CD1c-positive myeloid dendritic cell (primary cell): ENCODE measurements around the gene TEX29.

Source experiments
- DNase-seq: peaks from one replicate; pipeline ENCODE4 v3.0.0-alpha.2; 2016; ENCODE audit errors: extremely low spot score

Gene TEX29

GRCh38 chr13:111341886-111342285, 21.4 kb downstream of the TEX29 start:
- no peak for DNase-seq

GRCh38 chr13:111342721-111343120, 22.3 kb downstream of the TEX29 start:
- no peak for DNase-seq

DNA sequence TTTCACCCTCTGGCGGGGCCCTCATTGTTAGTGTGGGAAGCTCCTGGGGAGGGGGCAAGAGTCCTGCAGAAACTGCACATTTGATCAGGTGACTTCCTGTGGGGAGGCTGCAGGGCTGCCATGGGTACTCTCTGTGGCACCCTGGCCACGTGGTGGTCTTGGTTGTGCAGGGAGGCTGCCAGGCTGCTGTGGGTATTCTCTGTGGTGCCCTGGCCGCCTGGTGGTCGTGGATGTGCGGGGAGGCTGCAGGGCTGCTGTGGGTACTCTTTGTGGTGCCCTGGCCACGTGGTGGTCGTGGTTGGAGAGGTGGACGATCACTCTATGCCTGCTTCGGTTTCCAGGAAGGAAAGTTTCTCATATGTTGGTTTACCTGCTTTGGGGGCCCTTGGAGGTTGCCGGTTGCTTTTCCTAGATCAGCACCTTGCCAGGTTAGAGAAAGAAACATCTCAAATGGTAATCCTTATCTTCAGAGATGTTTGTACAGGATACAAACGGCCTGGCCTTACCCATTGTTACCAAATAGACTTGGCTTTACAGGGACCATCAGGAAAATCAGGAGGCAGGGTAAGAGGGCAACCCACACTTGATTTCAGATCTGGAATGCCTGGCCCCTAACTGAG, 22.9 kb downstream of the TEX29 start:
- DNase-seq: no peak

DNA sequence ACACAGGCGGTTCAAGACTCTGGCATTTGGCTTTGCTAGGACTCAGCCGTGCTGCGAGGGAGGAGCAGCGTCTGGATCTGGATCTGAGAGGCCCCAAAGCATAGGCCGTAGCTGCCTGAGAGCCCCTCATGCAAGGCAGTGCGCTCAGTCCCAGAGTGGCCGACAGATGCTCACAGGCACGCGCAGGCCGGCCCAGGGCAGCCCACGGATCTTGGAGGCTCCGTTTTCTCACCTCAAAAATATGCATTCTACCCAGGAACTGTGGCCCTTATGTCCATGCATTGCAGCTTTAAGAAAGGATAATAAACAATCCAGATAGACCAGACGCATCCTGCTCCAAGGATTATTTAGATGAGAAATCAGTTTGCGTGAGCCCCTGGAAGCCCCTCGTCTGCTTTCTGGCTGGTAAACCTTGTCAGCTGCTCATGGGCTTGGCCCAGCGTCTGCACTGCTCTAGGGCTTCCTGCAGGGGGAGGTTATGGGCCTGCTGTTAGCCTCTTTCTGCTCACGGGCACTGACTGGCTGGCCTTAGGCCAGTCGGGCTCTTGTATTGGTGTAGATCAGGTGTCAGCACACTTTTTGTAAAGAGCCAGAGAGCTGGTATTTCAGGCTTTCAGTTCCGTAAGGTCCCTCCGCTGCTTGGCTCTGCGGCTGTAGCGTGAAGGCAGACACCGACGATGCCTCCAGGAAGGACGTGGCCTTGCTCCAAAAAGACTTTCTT, 24.2 kb downstream of the TEX29 start:
- no peak for DNase-seq

DNA sequence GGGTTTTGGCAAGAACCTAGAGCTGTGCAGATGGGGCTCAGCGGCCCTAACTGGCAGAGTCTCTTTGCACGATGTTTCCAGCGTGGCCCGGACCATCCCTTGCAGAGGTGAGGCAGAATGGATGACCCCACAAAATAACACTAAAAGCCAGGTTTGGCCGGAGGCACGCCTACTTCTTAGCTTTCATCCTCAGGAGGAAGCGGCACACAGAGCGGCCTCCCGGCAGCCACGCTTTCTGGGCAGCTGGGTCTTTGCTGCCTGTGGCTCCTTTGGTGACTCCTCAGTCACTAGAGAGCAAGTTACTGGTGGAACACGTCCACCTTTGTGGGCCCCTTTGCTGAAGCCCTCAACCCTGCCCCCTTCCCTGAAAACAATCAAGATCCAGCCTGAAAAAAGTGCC, 25.2 kb downstream of the TEX29 start:
- no peak for DNase-seq

DNA sequence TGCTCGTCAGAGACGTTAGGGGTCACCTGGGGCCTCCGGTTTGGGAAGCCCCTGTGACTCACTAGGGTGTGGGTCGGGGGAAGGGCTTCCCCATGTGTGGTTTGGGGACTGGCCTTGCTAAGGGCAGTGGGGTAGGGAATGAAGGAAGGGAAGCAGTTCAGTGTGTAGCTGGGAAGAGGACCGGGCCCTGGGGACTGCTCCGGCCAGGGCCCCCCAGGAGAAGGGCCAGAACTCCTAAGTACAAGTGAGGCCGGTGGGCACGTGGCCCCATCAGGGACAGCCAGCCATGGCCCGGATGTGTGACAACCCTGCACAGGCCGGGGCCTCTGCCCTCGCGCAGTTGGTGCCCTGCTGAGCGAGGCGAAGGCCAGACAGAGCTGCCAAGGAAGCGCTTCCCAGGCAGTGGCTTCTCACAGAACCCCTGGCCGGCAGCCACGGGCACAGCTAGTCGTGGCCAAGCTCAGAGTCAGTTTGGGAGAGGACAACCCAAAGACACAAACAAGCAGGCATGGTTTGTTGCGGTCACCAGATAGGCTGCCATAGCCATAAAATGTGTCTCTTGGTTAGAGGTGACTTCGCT, 25.7 kb downstream of the TEX29 start:
- DNase-seq: no peak

DNA sequence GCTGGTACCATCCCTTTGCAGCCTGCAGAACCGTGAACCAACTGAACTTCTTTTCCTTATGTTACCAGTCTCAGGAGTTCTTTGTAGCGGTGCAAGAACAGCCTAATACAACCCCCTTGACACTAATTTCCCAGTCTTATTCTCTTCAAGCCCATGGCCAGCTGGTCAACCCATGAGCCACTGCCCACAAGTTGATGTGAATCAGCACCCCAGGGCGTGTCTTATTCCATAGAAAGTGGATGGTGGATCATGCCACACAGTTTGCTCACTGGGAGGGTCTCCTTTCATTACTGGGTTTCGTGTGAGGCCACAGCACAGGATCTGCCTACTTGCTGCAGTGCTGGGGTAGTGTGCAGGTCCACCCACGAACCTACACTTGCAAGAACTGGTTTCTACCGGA, 27.0 kb downstream of the TEX29 start:
- DNase-seq: no peak

- DNase-seq: no peak
Measured at GRCh38 chr13:111353508-111353907, 33.1 kb downstream of the TEX29 start.

GRCh38 chr13:111354789-111355188, 34.3 kb downstream of the TEX29 start:
- DNase-seq: no peak

GRCh38 chr13:111356795-111357194, 36.4 kb downstream of the TEX29 start:
- DNase-seq: no peak

DNA sequence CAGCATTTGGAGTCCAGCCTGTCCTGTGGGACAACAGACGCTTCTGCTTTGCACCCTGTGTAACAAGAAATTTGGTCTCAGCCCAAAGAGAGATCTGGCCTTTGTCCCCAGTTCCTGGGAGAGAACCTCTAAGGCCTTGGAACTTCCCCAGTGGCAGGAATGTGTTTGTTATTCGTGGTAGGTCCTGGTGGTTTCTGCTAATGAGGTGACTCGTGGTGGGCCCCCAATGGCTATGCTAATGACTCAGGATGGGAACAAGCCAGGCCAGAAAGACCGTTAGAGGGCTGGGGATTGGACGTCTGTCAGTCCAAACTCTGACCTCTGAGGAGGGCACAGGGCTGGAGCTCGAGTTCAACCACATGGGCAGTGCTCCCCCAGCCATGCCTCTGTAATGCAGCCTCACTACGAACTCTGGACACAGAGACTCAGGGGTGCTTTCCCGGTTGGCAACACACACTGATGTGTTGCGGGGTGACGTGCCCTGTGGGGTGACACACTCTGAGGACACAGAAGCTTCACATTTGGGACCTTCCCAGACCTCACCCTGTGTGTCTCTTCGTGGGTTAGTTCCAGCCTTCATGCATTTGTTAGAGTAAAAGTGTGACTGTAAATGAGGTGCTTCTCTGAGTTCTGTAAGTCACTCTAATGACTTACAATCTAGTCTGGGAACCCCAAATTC, 38.9 kb downstream of the TEX29 start:
- no peak for DNase-seq

GRCh38 chr13:111359930-111360329, 39.5 kb downstream of the TEX29 start:
- no peak for DNase-seq

DNA sequence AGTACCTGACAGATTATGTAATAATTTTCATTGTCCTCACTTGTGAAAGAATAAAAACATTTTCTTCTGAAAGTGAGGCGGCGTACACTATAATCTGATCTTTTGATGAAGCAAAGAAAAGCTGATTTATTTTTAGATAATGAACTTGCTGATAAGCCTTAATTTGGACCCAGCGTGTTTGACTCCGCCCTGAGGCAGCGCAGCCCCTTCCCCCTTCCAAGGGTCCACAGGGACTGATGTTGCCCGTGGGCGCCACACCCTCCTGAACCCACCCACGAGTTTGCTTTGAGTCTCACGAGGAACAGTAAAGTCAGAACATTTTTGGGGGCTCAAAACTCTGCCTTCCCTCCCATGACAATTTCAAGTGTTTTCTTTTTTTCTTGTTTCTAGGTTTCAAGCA, 40.0 kb downstream of the TEX29 start:
- no peak for DNase-seq

- DNase-seq: no peak
Measured at GRCh38 chr13:111361046-111361872, 40.8 kb downstream of the TEX29 start.

DNA sequence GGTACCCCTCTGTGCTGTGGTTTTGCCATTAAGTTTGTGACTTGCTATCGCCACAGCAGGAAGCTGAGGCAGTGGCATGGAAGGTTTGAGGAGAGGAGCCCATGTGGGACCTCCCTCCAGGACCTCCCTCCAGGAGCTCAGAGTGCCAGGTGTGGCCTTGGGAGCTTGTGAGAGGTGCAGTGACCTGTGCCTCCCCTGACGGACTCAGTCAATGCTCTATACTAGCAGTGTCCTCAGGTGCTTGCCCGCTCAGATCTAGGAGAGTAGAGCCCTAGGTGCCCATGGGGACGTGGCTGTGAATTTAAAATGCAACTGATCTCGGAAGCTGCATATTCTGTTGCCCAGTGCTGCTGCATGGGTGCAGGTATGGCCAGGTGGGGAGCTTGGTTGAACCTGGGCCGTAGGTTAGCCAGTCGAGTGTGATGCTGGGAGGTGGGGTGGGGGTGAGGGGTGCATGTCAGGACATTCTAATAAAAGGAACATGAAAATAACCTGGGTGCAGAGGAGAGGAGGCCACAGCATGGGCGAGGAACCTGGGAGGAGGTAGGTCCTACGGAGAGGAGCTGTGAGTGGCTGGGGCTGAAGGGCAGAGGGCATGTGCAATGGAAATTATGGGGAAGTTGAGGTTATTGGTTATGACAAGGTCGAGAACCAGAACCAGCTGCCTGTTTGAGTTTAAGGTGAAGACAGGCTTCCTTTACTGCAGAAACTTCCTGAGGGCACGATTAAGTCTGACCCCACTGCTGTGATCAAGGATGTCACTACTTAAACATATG, 41.6 kb downstream of the TEX29 start:
- DNase-seq: no peak

DNA sequence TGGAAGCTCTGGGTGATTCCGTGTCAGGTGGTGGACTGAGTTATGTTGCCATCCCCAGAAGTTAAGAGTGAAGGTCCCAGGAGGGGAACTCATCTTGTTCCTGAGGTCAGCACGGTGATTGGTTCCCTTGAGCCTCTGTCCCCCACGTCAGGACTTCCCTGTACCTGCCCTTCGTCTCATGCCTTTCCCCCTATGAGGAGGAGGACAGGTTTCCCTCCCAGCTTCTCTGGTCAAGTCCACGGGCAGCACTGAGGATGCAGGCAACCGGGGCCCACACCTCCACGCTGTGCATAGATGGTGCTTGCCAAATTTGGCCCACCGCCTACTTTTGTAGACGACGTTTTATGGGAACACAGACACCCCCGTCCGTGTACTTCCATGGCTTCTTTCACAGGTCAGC, 42.7 kb downstream of the TEX29 start:
- no peak for DNase-seq

DNA sequence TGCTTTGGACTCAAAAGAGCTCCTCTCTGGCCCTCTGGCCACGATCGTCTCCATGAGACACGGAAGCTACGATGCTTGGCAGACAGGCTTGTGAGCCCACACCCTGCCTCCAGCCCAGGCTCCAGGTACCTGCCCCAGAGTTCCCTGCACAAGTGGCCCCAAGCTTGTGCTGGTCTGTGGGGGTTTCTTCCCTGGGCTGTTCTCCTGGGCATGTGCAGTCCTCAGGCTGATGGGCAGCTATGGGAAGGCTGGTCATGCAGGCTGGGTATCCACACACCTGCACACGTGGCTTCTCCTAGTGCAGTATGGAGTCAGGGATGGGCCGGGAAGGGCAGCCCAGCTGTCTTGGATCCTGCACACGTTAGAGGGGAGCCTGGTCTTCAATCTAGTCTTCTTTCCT, 43.1 kb downstream of the TEX29 start:
- DNase-seq: no peak

DNA sequence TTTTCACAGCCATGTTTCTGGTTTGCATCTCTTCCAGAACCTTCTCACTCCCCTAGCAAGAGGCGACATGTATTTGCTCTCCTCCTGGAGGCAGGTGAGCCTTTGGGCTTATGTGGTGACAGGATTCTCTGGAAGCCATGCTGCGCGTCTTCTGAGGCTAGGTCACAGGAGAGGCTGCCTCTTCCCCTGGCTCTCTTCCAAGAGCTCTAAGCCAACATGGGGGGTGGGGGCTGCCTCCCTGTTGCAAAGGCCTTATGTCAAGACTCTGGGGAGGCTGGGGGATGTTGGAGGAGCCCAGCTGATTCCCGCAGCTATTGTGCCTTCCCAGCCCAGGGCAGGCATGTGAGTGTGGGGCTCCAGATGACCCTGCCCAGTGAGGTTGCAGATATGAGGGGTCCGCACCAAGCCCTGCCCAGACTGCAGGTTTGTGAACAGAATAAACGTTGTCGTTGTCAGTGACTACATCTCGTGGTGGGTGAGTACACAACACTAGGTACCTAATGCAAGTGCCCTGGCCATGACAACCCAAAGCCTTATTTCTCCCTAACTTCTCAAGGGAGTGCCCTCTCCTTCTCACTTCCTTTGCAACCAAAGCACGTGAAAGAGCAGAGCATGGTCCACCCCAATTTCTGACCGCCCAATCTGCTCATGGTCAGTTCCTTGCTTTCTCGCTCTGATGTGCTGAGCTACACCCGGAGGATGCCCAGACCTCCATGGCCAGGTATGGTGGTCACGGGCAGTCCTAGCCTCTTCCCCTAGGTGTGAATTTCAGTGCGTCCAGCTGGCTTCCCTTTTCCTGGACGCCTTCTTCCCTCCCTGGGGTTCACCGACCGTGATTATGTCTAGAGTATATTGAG, 44.9 kb downstream of the TEX29 start:
- no peak for DNase-seq

DNA sequence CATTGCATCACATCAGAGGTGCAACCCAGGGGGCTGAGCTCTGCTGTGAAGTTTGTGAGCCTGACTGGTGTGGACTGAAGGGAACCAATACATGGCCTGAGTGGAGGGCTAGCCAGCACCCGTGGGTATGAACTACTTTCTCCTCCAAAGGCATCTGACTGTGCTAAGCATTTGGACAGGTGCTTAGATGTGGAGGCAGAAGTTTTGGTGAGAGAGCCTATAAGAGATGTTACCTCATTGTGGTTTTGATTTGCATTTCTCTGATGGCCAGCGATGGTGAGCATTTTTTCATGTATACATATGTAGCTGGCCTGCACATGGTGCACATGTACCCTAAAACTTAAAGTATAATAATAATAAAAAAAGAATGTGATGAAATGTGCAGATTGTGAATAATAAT, 46.9 kb downstream of the TEX29 start:
- DNase-seq: no peak

DNA sequence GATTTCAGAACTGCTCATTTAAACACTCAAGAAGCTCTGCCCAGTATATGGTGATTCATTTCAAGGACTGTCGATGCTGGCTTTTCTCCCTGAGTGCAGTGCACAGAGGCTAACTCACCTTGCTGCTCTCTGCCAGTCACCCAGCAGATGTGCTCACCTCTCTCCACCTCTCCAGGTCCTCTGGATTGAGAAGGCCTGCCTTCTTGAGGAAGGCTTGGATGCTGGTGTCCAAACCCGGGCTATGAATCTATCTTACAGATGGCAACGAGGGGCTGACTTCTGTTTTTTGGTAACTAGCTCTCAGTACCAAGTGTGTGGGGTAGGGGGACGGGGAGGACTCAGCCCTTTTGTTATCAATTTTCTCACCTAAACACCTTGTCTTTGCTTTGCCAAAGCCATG, 47.6 kb downstream of the TEX29 start:
- DNase-seq: no peak
